Adipocyte (in vitro differentiated cells): ENCODE data around the gene FAM180B.
"Not testable (repeated sequence)": the region's sequence is repeated elsewhere in the genome, so short reads cannot be mapped to it uniquely, and the experiment has no call there.

Source experiments
- DNase-seq: peaks from one replicate; pipeline ENCODE4 v3.0.0-alpha.2; 2015; ENCODE audit warnings: low read depth
- H3K27me3 ChIP-seq: replicated peaks from 2 replicates; pipeline ENCODE4 v1.7.0; 2013; ENCODE audit warnings: mild to moderate bottlenecking, low read length, moderate library complexity; ENCODE audit not compliant: control insufficient read depth, insufficient read depth
- H3K36me3 ChIP-seq: 2 replicates; pipeline ENCODE4 v1.7.0; 2013; ENCODE audit warnings: low read length, mild to moderate bottlenecking, moderate library complexity; ENCODE audit not compliant: control insufficient read depth, insufficient read depth, severe bottlenecking
- H3K4me1 ChIP-seq: 2 replicates; pipeline ENCODE4 v1.7.0; 2013; ENCODE audit warnings: mild to moderate bottlenecking, low read length, moderate library complexity; ENCODE audit not compliant: control insufficient read depth, insufficient read depth
- H3K4me3 ChIP-seq: 2 replicates; pipeline ENCODE4 v1.7.0; 2013; ENCODE audit warnings: mild to moderate bottlenecking, low read length, moderate library complexity
- H3K9ac ChIP-seq: 2 replicates; pipeline ENCODE4 v1.7.0; 2013; ENCODE audit warnings: mild to moderate bottlenecking, low read length, moderate library complexity
- H3K9me3 ChIP-seq: 2 replicates; pipeline ENCODE4 v1.7.0; 2013; ENCODE audit warnings: mild to moderate bottlenecking, low read length, moderate library complexity; ENCODE audit not compliant: control insufficient read depth

The FAM180B gene

DNA sequence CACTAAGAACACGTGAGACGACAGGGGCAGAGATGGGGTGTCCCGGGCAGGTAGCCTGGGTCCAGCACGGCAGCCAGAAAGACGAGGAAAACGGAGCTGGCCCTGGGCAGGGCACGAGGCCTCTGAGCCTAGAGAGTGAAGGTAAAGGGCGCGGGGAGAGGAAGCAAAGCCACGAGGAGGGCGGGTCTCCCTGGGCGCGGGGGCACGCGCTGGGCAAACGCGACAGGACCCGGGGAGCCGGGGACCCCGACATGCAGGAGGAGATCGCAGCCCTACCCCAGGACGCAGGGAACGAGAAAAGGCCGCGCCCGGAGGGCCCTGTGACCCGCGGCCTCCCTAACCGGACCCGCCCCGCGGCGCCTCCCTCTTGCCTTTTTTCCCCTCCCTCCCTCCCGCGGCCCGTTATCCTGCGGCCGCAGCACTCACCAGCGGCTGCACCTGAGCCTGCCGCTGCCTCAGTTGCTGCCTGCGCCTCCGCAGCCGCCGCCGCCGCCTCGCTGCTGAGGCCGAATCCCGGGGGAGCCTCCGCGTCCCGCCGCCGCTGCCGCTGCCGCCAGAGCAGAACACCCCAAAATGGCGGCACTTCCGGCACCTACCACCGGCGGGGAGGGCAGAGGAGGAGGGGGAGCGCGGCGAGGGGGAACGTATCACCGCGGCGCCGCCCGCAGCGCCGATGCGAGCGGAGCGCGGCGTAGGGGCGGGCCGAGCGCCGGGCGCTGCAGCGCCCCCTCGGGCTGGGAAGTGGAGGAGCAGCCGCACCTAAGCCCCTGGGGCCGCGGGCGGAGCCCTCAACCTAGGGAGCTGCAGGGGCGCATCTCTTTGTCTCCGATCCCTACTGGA is 33.7 kb upstream of the FAM180B start, which contains the start of gene CELF1:
Gene CELF1 (minus strand): TSS at position 567 of the 840 bp plus-strand sequence. CDS start 53,609 bp downstream, outside the sequence.
- Histone ChIP-seq H3K9me3 (no peaks in the 10 kb centered on the region), H3K4me3 (peak within 1 kb of the TSS; percentile 92), H3K27me3 (no peaks in the 10 kb centered on the region), H3K36me3 (no peaks in the 10 kb centered on the region), H3K9ac (peak within 1 kb of the TSS; percentile 99), H3K4me1 (peaks cover 20% of the 10 kb centered on the region)
- DNase-seq = peak; percentile 98

DNA sequence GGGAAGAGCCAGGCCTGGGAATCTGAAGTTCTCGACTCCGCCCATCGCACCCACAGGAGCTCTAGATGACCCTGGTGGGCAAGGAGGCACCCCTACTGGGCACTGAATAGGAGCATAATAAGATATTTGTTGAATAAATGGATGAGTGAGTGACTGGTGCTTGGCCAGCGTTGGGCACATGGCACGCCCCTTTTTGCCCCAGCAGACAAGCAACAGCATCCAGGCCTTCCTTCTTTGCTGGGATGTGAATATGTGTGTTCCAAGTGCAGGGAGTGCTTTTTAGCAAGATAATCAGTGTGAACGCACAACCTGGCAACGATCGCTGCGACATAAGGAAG is 33.1 kb upstream of the FAM180B start:
- DNase-seq = no peak
- Histone ChIP-seq H3K4me1 (peaks cover 14% of the 10 kb centered on the region), H3K36me3 (no peaks in the 10 kb centered on the region), H3K9ac (peak overlapping the region; percentile 99), H3K4me3 (peak overlapping the region; percentile 92), H3K27me3 (no peaks in the 10 kb centered on the region), H3K9me3 (no peaks in the 10 kb centered on the region)

DNA sequence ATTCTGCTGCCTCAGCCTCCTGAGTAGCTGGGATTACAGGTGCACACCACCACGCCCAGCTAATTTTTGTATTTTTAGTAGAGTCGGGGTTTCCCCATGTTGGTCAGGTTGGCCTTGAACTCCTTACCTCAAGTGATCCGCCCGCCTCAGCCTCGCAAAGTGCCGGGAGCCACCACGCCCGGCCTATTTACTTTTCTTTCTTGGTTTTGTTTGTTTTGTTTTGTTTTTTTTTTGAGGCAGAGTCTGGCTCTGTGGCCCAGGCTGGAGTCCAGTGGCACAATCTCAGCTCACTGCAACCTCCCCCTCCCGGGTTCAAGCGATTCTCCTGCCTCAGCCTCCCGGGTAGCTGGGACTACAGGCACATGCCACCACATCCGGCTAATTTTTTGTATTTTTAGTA is 29.5 kb upstream of the FAM180B start:
- not testable (repeated sequence) for H3K36me3 ChIP-seq, DNase-seq, H3K4me3 ChIP-seq, H3K4me1 ChIP-seq, H3K9ac ChIP-seq, H3K9me3 ChIP-seq, H3K27me3 ChIP-seq

DNA sequence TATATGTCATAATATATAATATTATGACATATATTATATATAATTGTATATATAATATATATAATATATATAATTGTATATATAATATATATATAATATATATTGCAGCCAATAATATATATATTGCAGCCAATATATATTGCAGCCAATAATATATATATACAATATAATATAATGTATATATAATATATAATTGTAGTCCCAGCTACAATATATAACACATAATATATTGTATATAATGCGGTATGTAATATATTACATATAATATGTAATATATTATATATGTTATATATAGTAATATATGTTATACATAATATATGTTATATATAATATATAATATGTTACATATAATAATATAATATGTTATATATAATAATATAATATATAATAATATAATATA is 27.8 kb upstream of the FAM180B start:
- no peaks in the 10 kb centered on the region for H3K9me3 ChIP-seq

DNA sequence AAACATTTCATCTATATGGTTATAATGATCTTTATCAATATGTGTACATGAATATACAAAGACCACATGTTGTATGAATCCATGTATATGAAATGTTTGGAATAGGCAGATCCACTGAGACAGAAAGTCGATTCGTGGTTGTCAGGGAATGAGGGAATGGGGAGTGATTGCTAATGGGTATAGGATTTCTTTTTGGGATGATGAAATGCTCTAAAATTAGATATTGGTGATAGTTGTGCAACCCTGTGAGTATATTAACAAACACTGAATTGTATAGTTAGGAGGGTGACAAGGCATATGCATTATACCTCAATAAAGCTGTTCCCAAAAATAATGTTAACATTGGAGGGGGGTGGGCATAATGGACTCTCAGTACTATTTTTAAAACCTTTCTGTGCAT is 26.1 kb upstream of the FAM180B start:
- no peaks in the 10 kb centered on the region for H3K27me3 ChIP-seq
- peak; percentile 80 for DNase-seq
- H3K36me3 ChIP-seq = no peaks in the 10 kb centered on the region

More for the DNA sequence above, 27.8 kb upstream of the FAM180B start:
- no peaks in the 10 kb centered on the region for H3K36me3 ChIP-seq
- H3K9ac ChIP-seq = no peak overlapping the region
- peaks cover 9% of the 10 kb centered on the region for H3K4me1 ChIP-seq
- DNase-seq = no peak
- H3K27me3 ChIP-seq = no peaks in the 10 kb centered on the region
- H3K4me3 ChIP-seq = no peak overlapping the region

DNA sequence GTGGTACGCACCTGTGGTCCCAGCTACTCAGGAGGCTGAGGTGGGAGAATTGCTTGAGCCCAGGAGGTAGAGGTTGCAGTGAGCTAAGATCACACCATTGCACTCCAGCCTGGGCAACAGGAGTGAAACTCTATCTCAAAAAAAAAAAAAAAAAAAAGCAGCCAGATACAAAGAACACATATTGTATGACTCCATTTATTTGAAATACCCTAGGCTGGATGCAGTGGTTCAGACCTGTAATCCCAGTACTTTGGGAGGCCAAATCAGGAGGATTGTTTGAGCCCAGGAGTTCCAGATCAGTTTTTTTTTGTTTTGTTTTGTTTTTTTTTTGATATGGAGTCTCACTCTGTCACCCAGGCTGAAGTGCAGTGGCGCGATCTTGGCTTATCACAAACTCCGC is 24.1 kb upstream of the FAM180B start:
- peaks cover 21% of the 10 kb centered on the region for H3K4me1 ChIP-seq
- not testable (repeated sequence) for H3K9me3 ChIP-seq

More for the DNA sequence above, 26.1 kb upstream of the FAM180B start:
- Histone ChIP-seq H3K9me3 (no peaks in the 10 kb centered on the region), H3K9ac (no peak overlapping the region), H3K4me1 (peaks cover 14% of the 10 kb centered on the region), H3K4me3 (no peak overlapping the region)

DNA sequence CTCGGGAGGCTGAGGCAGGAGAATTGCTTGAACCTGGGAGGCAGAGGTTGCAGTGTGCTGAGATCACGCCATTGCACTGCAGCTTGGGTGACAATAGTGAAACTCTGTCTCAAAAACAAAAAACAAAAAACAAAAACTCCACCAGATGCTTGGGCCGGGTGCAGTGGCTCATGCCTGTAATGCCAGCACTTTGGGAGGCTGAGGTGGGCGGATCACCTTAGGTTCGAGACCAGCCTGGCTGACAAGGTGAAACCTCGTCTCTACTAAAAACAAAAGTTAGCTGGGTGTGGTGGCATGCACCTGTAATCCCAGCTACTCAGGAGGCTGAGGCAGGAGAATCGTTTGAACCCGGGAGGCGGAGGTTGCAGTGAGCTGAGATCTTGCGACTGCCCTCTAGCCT is 22.1 kb upstream of the FAM180B start:
- H3K9ac ChIP-seq = peak overlapping the region; percentile 98
- H3K36me3 ChIP-seq, H3K27me3 ChIP-seq, H3K9me3 ChIP-seq, DNase-seq: not testable (repeated sequence)
- peaks cover 21% of the 10 kb centered on the region for H3K4me1 ChIP-seq
- H3K4me3 ChIP-seq = peak overlapping the region; percentile 97

More for the DNA sequence above, 24.1 kb upstream of the FAM180B start:
- not testable (repeated sequence) for H3K9ac ChIP-seq, H3K4me3 ChIP-seq, H3K36me3 ChIP-seq, DNase-seq, H3K27me3 ChIP-seq

DNA sequence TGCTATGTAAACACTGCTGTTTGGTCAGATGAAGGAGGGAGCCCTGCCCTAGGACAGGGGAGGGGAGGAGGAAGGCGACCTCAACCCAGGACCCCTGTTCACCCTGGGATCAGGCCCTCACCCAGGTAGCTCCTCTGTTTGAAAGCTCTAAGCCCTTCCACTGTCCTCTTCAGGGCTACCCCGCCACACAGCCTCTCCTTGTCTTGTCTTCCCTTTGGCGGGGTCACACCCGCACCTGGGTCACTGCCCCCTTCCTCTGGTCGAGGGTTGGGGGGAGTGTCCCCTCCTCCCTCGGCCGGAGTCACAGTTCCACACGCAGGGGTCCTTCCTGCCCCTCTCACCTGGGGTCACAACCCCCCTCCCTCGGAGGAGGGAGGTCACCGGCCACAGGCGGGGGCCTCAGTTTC is 21.5 kb upstream of the FAM180B start:
- Histone ChIP-seq H3K4me1 (peaks cover 21% of the 10 kb centered on the region), H3K4me3 (peak overlapping the region; percentile 97), H3K27me3 (no peaks in the 10 kb centered on the region), H3K9ac (peak overlapping the region; percentile 98), H3K9me3 (no peaks in the 10 kb centered on the region), H3K36me3 (peaks cover 6% of the 10 kb centered on the region)
- no peak for DNase-seq

DNA sequence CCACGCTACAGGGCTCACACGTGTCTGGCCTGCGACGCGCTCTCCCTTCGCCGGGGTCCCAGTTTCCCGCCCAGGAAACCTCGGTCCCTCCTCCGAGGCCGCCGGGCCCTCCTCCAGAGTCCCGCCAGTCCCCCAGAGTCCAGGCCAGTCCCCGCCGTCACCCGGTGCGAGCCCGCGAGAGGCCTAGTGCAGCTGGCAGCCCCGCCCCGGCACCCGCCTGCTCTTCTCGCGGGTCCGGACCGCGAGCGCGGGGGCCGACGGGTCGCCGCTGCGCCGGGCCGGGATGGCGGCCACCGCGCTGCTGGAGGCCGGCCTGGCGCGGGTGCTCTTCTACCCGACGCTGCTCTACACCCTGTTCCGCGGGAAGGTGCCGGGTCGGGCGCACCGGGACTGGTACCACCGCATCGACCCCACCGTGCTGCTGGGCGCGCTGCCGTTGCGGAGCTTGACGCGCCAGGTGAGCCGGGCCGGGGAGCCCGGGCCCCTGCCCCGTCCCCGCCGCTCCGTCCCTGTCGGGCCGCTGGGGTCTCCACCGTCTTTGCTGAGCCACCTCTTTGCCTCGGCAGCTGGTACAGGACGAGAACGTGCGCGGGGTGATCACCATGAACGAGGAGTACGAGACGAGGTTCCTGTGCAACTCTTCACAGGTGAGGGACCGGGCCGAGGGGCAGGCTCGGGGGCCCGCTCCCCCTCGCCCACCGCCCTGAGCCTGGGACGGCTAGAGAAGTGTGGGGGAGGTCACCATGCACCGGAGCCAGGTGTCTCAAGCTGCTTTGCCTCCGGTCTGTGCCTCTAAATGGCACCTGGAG is 20.9 kb upstream of the FAM180B start, which contains the start of gene PTPMT1:
Gene PTPMT1 (plus strand): TSS at position 260 of the 809 bp plus-strand sequence. CDS start 24 bp downstream, at position 284.
- DNase-seq = peak; percentile 90
- Histone ChIP-seq H3K4me1 (peaks cover 21% of the 10 kb centered on the region), H3K27me3 (no peaks in the 10 kb centered on the region), H3K36me3 (peaks cover 8% of the 10 kb centered on the region), H3K9me3 (no peaks in the 10 kb centered on the region), H3K9ac (peak within 1 kb of the TSS; percentile 98), H3K4me3 (peak within 1 kb of the TSS; percentile 97)

DNA sequence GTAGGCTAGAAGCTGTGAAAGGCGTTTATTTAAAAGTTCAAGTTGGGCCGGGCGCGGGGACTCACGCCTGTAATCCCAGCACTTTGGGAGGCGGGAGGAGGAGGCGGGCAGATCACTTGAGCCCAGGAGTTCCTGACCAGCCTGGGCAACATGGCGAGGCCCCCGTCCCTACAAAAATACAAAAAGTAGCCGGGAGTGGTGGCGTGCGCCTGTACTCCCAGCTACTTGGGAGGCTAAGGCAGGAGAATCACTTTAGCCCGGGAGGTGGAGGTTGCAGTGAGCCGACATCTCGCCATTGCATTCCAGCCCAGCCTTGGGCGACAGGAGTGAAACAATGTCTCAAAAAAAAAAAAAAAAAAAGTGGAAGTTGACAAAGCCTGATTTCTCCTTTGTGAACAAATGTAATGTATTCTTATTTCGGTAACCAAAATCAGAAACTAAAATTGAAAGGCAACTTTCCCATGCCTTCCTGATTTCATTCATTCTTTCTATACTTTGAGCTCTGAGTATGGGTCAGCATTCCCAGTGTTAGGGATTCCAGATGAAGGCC is 20.3 kb upstream of the FAM180B start:
- Histone ChIP-seq H3K9ac (peak overlapping the region; percentile 98), H3K4me3 (peak overlapping the region; percentile 97), H3K36me3 (peaks cover 8% of the 10 kb centered on the region), H3K9me3 (no peaks in the 10 kb centered on the region), H3K27me3 (no peaks in the 10 kb centered on the region), H3K4me1 (peaks cover 26% of the 10 kb centered on the region)
- DNase-seq = no peak

DNA sequence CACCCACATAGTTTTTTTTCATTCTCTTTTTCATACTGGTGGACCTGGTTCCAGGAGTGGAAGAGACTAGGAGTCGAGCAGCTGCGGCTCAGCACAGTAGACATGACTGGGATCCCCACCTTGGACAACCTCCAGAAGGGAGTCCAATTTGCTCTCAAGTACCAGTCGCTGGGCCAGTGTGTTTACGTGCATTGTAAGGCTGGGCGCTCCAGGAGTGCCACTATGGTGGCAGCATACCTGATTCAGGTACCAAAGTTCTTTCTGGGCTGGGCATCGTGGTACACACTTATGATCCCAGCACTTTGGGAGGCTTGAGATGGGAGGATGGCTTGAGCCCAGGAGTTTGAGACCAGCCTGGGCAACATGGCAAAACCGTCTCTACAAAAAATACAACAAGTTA is 16.8 kb upstream of the FAM180B start:
- Histone ChIP-seq H3K27me3 (no peaks in the 10 kb centered on the region), H3K36me3 (peaks cover 39% of the 10 kb centered on the region), H3K9me3 (no peaks in the 10 kb centered on the region), H3K4me1 (peaks cover 42% of the 10 kb centered on the region), H3K4me3 (no peak overlapping the region), H3K9ac (no peak overlapping the region)
- DNase-seq = no peak
